T-cell (primary cell): ENCODE results near the gene S100A5. TPM values are rescaled to one million over a fixed set of nuclear protein-coding genes. Genes with fewer than 3 reads are reported as not detected.
"Not testable (repeated sequence)": the region's sequence is repeated elsewhere in the genome, so short reads cannot be mapped to it uniquely, and the experiment has no call there.

Source experiments
- ATAC-seq, 4 experiments: fragments of 200-7000 bp in 3 of 4; fragments of 150-1000 bp in 1 of 4; cut with Tn5 transposase; replicated peaks in 1 of 4; 1 replicate in 3 of 4; 2 replicates in 1 of 4; pipeline ENCODE4 v1.10.0; 2021; ENCODE audit warnings: moderate library complexity in 3 of 4, mild to moderate bottlenecking in 2 of 4, moderate number of reproducible peaks in 1 of 4
- CTCF ChIA-PET, 2 donors: fragments of 300-600 bp; sonication (Branson Sonifier 250); formaldehyde crosslinking; loops; one replicate each; lab custom pipeline; 2022; ENCODE audit warnings: antibody characterized with exemption in 2 of 2; lab: Charles Lee
- POLR2A ChIA-PET, 2 donors: fragments of 300-600 bp; sonication (Branson Sonifier 250); formaldehyde crosslinking; loops; one replicate each; lab custom pipeline; 2022; ENCODE audit warnings: antibody characterized with exemption in 2 of 2; lab: Charles Lee
- DNase-seq, 35 experiments: peaks; one replicate each; pipeline versions ENCODE4 v3.0.0 to v3.0.0-alpha.2; 2013 to 2023
- H3K27ac ChIP-seq: one replicate; pipeline ENCODE4 v1.5.1; 2013; ENCODE audit warnings: low read length
- H3K27me3 ChIP-seq, 2 experiments: replicated peaks in 1 of 2; 1 replicate in 1 of 2; 2 replicates in 1 of 2; pipeline versions ENCODE4 v1.6.1 to v1.7.0; 2013; ENCODE audit warnings: low read length in 1 of 2, mixed read lengths in 1 of 2; ENCODE audit not compliant: control insufficient read depth in 2 of 2, insufficient read depth in 2 of 2; ENCODE audit errors: extremely low read depth in 1 of 2
- H3K36me3 ChIP-seq, 2 donors: 1 replicate in 1 of 2; 2 replicates in 1 of 2; pipeline versions ENCODE4 v1.6.1 to v1.7.0; 2013; ENCODE audit warnings: low read length in 1 of 2; ENCODE audit not compliant: control insufficient read depth in 2 of 2, insufficient read depth in 1 of 2; ENCODE audit errors: extremely low read depth in 1 of 2
- H3K4me1 ChIP-seq, 2 experiments: 1 replicate in 1 of 2; 2 replicates in 1 of 2; pipeline versions ENCODE4 v1.6.1 to v1.7.0; 2013; ENCODE audit warnings: low read length in 2 of 2, mixed read lengths in 1 of 2; ENCODE audit not compliant: insufficient read depth in 2 of 2, control insufficient read depth in 1 of 2; ENCODE audit errors: extremely low read depth in 1 of 2
- H3K4me3 ChIP-seq, 2 donors: 1 replicate in 1 of 2; 2 replicates in 1 of 2; pipeline versions ENCODE4 v1.5.1 to v1.7.0; 2013; ENCODE audit warnings: mild to moderate bottlenecking in 2 of 2, low read length in 1 of 2, moderate library complexity in 1 of 2; ENCODE audit not compliant: control insufficient read depth in 1 of 2; ENCODE audit errors: extremely low read depth in 1 of 2
- H3K9me3 ChIP-seq: 2 replicates; pipeline ENCODE4 v1.7.0; 2013
- H3K27ac Mint-ChIP-seq, 2 donors: one replicate each; pipeline ENCODE4 v1.8.0; 2020 to 2021; ENCODE audit warnings: mild to moderate bottlenecking in 2 of 2, mixed read lengths in 2 of 2
- H3K27me3 Mint-ChIP-seq, 2 donors: one replicate each; pipeline ENCODE4 v1.8.0; 2021 to 2022; ENCODE audit warnings: mixed read lengths in 2 of 2
- H3K36me3 Mint-ChIP-seq: one replicate; pipeline ENCODE4 v1.8.0; 2021; ENCODE audit warnings: mixed read lengths
- H3K4me1 Mint-ChIP-seq, 3 donors: one replicate each; pipeline ENCODE4 v1.8.0; 2020 to 2022; ENCODE audit warnings: mixed read lengths in 3 of 3, mild to moderate bottlenecking in 1 of 3
- H3K4me3 Mint-ChIP-seq, 3 donors: one replicate each; pipeline ENCODE4 v1.8.0; 2020 to 2022; ENCODE audit warnings: mild to moderate bottlenecking in 3 of 3, mixed read lengths in 3 of 3, moderate library complexity in 3 of 3
- H3K9me3 Mint-ChIP-seq, 3 donors: one replicate each; pipeline ENCODE4 v1.8.0; 2020 to 2022; ENCODE audit warnings: mixed read lengths in 3 of 3
- WGBS: methylation state at CpG from one replicate; pipeline ENCODE4 v1.1.5; 2013; ENCODE audit warnings: missing lambda C conversion rate; ENCODE audit not compliant: insufficient coverage; 5-methylcytosine and 5-hydroxymethylcytosine counted together
- total RNA-seq, 35 experiments: library from RNA in 6 of 35; stranded (reverse) in 6 of 35; fragments of 120-200 nt in 1 of 35; gene quantifications; one replicate each; pipeline versions ENCODE4 v1.2.1 to v1.2.4 and lab custom pipeline; 2013 to 2026

Gene S100A5
- total RNA-seq, 5 donors from 2014 or later (not counting 1 experiment from before 2014, with no cell fraction given) = 0.36 to 1.6 (median 1.2) TPM; not detected in 1

GRCh38 chr1:153583976-153584375, 43.2 kb upstream of the S100A5 start:
- H3K27me3 ChIP-seq = peaks cover 0 to 17% of the 10 kb centered on the region in 2 experiments
- H3K27me3 Mint-ChIP-seq = peaks cover 9 to 16% of the 10 kb centered on the region in 2 donors
- no peaks in the 10 kb centered on the region for H3K36me3 ChIP-seq
- ATAC-seq (no peak), DNase-seq (no peak)
- H3K36me3 Mint-ChIP-seq = no peaks in the 10 kb centered on the region
- H3K4me1 Mint-ChIP-seq = no peaks in the 10 kb centered on the region
- H3K4me3 Mint-ChIP-seq = no peak overlapping the region
- H3K9me3 Mint-ChIP-seq = no peaks in the 10 kb centered on the region
- H3K4me3 ChIP-seq = no peak overlapping the region
- ChIA-PET POLR2A (interaction anchor here in 1 of 2 donors (0.7 kb wide), 1 partner anchor 10 kb away, joined by 3 read pairs; no protein-coding TSS in a partner anchor), CTCF (no interaction called here)
- WGBS = 83% methylated on average over 1 of the region's 2 CpGs
- no peak overlapping the region for H3K27ac Mint-ChIP-seq
- H3K27ac ChIP-seq = no peak overlapping the region
- no peaks in the 10 kb centered on the region for H3K4me1 ChIP-seq
- no peaks in the 10 kb centered on the region for H3K9me3 ChIP-seq

- H3K36me3 Mint-ChIP-seq, H3K27ac ChIP-seq, H3K27ac Mint-ChIP-seq, H3K4me3 ChIP-seq, ATAC-seq, H3K36me3 ChIP-seq, H3K9me3 Mint-ChIP-seq, H3K4me1 ChIP-seq, H3K9me3 ChIP-seq, H3K4me1 Mint-ChIP-seq, H3K4me3 Mint-ChIP-seq, CTCF ChIA-PET, DNase-seq: not testable (repeated sequence)
- no CpG with 5 or more reads among the region's 3 CpGs for WGBS
- H3K27me3 ChIP-seq = peaks cover 0 to 17% of the 10 kb centered on the region in 2 experiments
- H3K27me3 Mint-ChIP-seq = peaks cover 13 to 21% of the 10 kb centered on the region in 2 donors
- POLR2A ChIA-PET = interaction anchor here in 1 of 2 donors (0.7 kb wide), 1 partner anchor 10 kb away, joined by 3 read pairs; no protein-coding TSS in a partner anchor
Measured at GRCh38 chr1:153583514-153583913, 42.8 kb upstream of the S100A5 start.

GRCh38 chr1:153582836-153583235, 42.1 kb upstream of the S100A5 start:
- H3K36me3 Mint-ChIP-seq, POLR2A ChIA-PET, H3K36me3 ChIP-seq, DNase-seq, H3K4me1 Mint-ChIP-seq, ATAC-seq, CTCF ChIA-PET, H3K4me3 Mint-ChIP-seq, H3K27ac ChIP-seq, H3K9me3 ChIP-seq, H3K4me3 ChIP-seq, H3K4me1 ChIP-seq, H3K27ac Mint-ChIP-seq, H3K9me3 Mint-ChIP-seq: not testable (repeated sequence)
- WGBS = 92% methylated on average over 12 of the region's 34 CpGs
- peaks cover 0 to 21% of the 10 kb centered on the region in 2 experiments for H3K27me3 ChIP-seq
- peaks cover 20 to 28% of the 10 kb centered on the region in 2 donors for H3K27me3 Mint-ChIP-seq

GRCh38 chr1:153578936-153579335, 38.2 kb upstream of the S100A5 start:
- Histone ChIP-seq H3K27me3 (peaks cover 0 to 28% of the 10 kb centered on the region in 2 experiments), H3K4me1 (no peaks in the 10 kb centered on the region), H3K27ac (no peak overlapping the region), H3K36me3 (no peaks in the 10 kb centered on the region), H3K9me3 (no peaks in the 10 kb centered on the region), H3K4me3 (no peak overlapping the region)
- Mint-ChIP-seq H3K4me1 (no peaks in the 10 kb centered on the region), H3K36me3 (no peaks in the 10 kb centered on the region), H3K27ac (no peak overlapping the region), H3K27me3 (peaks cover 21 to 30% of the 10 kb centered on the region in 2 donors), H3K9me3 (no peaks in the 10 kb centered on the region), H3K4me3 (no peak overlapping the region)
- DNase-seq (no peak), ATAC-seq (no peak)
- ChIA-PET CTCF (no interaction called here), POLR2A (interaction anchor here in 1 of 2 donors (0.6 kb wide), 1 partner anchor 265 kb away, joined by 13 read pairs; no protein-coding TSS in a partner anchor)
- WGBS = 57% methylated on average over 3 of the region's 3 CpGs

GRCh38 chr1:153578490-153578889, 37.8 kb upstream of the S100A5 start:
- Mint-ChIP-seq H3K4me1 (no peaks in the 10 kb centered on the region), H3K27ac (no peak overlapping the region), H3K4me3 (no peak overlapping the region), H3K27me3 (peaks cover 21 to 29% of the 10 kb centered on the region in 2 donors), H3K36me3 (no peaks in the 10 kb centered on the region), H3K9me3 (no peaks in the 10 kb centered on the region)
- Histone ChIP-seq H3K27ac (no peak overlapping the region), H3K9me3 (no peaks in the 10 kb centered on the region), H3K36me3 (no peaks in the 10 kb centered on the region), H3K4me3 (no peak overlapping the region), H3K4me1 (no peaks in the 10 kb centered on the region), H3K27me3 (peaks cover 0 to 28% of the 10 kb centered on the region in 2 experiments)
- ATAC-seq = no peak
- no peak for DNase-seq
- CTCF ChIA-PET = no interaction called here
- POLR2A ChIA-PET = interaction anchor here in 1 of 2 donors (0.6 kb wide), 1 partner anchor 265 kb away, joined by 13 read pairs; no protein-coding TSS in a partner anchor

- Mint-ChIP-seq H3K4me3 (no peak overlapping the region), H3K9me3 (no peaks in the 10 kb centered on the region), H3K36me3 (no peaks in the 10 kb centered on the region), H3K4me1 (peaks cover 0 to 7% (median 5%) of the 10 kb centered on the region in 3 donors), H3K27me3 (peaks cover 21 to 29% of the 10 kb centered on the region in 2 donors), H3K27ac (no peak overlapping the region)
- 60% methylated on average over 9 of the region's 9 CpGs for WGBS
- Histone ChIP-seq H3K27ac (no peak overlapping the region), H3K4me3 (no peak overlapping the region), H3K36me3 (no peaks in the 10 kb centered on the region), H3K9me3 (no peaks in the 10 kb centered on the region), H3K4me1 (no peaks in the 10 kb centered on the region), H3K27me3 (peaks cover 0 to 28% of the 10 kb centered on the region in 2 experiments)
- POLR2A ChIA-PET = no interaction called here
- ATAC-seq = no peak
- CTCF ChIA-PET = interaction anchor here in 1 of 2 donors (0.7 kb wide), 1 partner anchor 21 kb away, joined by 3 read pairs; no protein-coding TSS in a partner anchor
- no peak for DNase-seq
Measured at GRCh38 chr1:153577624-153578051, 36.9 kb upstream of the S100A5 start.
